ENCODE results near the gene CCDC102B. TPM values are rescaled to one million over a fixed set of nuclear protein-coding genes. Genes with fewer than 3 reads are reported as not detected.

The CCDC102B gene
- total RNA-seq, 1 donor from 2014 or later: 0.54 TPM

DNA sequence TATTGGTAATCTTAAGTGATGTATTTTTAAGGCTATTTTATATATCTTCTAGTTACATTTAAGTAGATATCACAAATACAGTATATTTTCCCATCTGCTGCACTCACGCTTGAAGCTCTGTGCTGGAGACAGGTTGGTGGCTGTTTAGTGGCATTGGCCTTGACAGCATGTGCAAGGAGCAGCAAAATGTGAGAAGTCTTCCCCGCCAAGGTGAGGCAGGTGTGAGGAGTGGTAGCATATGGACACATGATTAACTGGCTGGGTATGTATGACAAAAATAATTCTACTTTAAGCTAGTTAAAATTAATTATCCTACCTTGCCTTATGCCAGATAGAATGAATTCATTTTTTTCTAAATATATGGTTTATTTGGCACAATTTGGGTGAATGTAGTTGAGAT, 117.2 kb downstream of the CCDC102B start:
- TF ChIP-seq, protein P1, sequence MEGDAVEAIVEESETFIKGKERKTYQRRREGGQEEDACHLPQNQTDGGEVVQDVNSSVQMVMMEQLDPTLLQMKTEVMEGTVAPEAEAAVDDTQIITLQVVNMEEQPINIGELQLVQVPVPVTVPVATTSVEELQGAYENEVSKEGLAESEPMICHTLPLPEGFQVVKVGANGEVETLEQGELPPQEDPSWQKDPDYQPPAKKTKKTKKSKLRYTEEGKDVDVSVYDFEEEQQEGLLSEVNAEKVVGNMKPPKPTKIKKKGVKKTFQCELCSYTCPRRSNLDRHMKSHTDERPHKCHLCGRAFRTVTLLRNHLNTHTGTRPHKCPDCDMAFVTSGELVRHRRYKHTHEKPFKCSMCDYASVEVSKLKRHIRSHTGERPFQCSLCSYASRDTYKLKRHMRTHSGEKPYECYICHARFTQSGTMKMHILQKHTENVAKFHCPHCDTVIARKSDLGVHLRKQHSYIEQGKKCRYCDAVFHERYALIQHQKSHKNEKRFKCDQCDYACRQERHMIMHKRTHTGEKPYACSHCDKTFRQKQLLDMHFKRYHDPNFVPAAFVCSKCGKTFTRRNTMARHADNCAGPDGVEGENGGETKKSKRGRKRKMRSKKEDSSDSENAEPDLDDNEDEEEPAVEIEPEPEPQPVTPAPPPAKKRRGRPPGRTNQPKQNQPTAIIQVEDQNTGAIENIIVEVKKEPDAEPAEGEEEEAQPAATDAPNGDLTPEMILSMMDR (IDR thresholded peaks at IDR 0.05; ENCODE audit: insufficient read depth, low read length, poor library complexity, severe bottlenecking): no peak
- DNase-seq (ENCODE audit: low read depth): no peak
- H3K4me3 ChIP-seq (ENCODE audit: low read depth, low read length): no peak overlapping the region
- no peaks in the 10 kb centered on the region for H3K36me3 ChIP-seq (ENCODE audit: control insufficient read depth, insufficient read depth, low read length)
- H3K27me3 ChIP-seq (ENCODE audit: control insufficient read depth, insufficient read depth, low read length): no peaks in the 10 kb centered on the region

DNA sequence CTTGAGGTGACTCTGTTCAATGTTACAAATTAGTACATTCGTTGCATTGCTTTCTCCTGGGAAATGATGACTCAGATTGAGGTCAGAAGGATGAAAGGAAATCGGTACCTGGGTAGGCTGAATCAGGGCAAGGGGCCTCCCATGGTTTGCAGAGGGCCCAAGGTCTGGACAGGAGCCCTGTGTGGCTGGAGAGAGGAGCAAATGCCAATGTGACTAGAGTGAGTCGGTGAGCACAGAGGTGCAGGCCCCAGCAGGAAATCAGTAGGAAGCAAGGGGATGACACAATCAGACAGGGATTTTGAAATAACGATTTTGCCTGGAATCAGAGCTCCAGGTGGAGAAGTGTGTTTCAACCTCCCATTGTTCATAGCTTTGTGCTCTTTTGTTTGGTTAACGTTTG, 118.9 kb downstream of the CCDC102B start:
- Histone ChIP-seq H3K36me3 (ENCODE audit: control insufficient read depth, insufficient read depth, low read length) (no peaks in the 10 kb centered on the region), H3K4me3 (ENCODE audit: low read depth, low read length) (no peak overlapping the region), H3K27me3 (ENCODE audit: control insufficient read depth, insufficient read depth, low read length) (no peaks in the 10 kb centered on the region)
- TF ChIP-seq, protein P1 (IDR thresholded peaks at IDR 0.05; ENCODE audit: insufficient read depth, low read length, poor library complexity, severe bottlenecking): no peak
- DNase-seq (ENCODE audit: low read depth): peak; percentile 9

GRCh38 chr18:68918216-68918615, 120.3 kb downstream of the CCDC102B start:
- no peak for DNase-seq (ENCODE audit: low read depth)
- no peaks in the 10 kb centered on the region for H3K36me3 ChIP-seq (ENCODE audit: control insufficient read depth, insufficient read depth, low read length)
- TF ChIP-seq, protein P1 (IDR thresholded peaks at IDR 0.05; ENCODE audit: insufficient read depth, low read length, poor library complexity, severe bottlenecking): no peak
- no peak overlapping the region for H3K4me3 ChIP-seq (ENCODE audit: low read depth, low read length)
- H3K27me3 ChIP-seq (ENCODE audit: control insufficient read depth, insufficient read depth, low read length): no peaks in the 10 kb centered on the region

GRCh38 chr18:68919900-68920299, 122.0 kb downstream of the CCDC102B start:
- no peak overlapping the region for H3K4me3 ChIP-seq (ENCODE audit: low read depth, low read length)
- H3K36me3 ChIP-seq (ENCODE audit: control insufficient read depth, insufficient read depth, low read length): no peaks in the 10 kb centered on the region
- no peaks in the 10 kb centered on the region for H3K27me3 ChIP-seq (ENCODE audit: control insufficient read depth, insufficient read depth, low read length)
- TF ChIP-seq, protein P1 (IDR thresholded peaks at IDR 0.05; ENCODE audit: insufficient read depth, low read length, poor library complexity, severe bottlenecking): no peak
- no peak for DNase-seq (ENCODE audit: low read depth)

DNA sequence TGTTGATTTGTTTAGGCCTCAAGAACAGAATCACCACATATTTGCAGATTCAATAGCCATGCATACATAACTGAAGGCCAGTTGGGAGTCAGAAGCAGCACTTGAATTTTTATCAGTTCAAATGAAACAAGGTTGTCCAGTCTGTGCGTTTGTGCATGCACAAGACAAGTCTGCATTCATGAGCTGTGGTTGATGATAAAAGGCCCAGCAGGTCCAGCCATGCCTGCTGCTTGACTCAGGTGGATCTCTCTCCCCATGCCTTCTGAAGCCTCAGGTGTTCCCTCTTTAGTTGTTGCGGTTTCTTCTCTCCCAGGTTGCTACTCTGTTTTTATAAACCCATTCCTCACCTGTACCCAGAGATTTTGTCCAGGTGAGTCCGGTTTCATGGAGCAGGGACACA, 124.5 kb downstream of the CCDC102B start:
- H3K4me3 ChIP-seq (ENCODE audit: low read depth, low read length): no peak overlapping the region
- H3K27me3 ChIP-seq (ENCODE audit: control insufficient read depth, insufficient read depth, low read length): no peaks in the 10 kb centered on the region
- TF ChIP-seq, protein P1 (IDR thresholded peaks at IDR 0.05; ENCODE audit: insufficient read depth, low read length, poor library complexity, severe bottlenecking): no peak
- no peaks in the 10 kb centered on the region for H3K36me3 ChIP-seq (ENCODE audit: control insufficient read depth, insufficient read depth, low read length)
- DNase-seq (ENCODE audit: low read depth): no peak

DNA sequence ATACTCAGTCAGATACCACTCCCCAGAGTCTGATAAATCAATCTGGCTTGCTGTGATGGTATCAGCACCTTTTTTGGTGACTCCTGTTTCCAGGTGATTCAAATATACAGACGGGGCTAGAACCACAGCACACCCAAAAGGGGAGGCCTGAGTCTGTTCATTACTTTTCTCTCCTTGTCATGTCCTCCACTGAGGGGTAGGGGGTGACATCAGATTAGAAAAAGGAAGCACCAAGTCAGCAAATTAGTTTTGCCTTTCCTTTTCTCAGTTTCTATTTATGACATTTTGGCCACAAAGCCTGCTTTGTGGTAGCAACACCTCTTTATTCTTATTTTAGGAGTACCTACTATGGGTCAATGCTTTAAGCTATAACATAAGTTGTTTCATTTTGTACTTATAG, 127.4 kb downstream of the CCDC102B start:
- Histone ChIP-seq H3K36me3 (ENCODE audit: control insufficient read depth, insufficient read depth, low read length) (no peaks in the 10 kb centered on the region), H3K27me3 (ENCODE audit: control insufficient read depth, insufficient read depth, low read length) (no peaks in the 10 kb centered on the region), H3K4me3 (ENCODE audit: low read depth, low read length) (no peak overlapping the region)
- DNase-seq (ENCODE audit: low read depth): no peak
- TF ChIP-seq, protein P1 (IDR thresholded peaks at IDR 0.05; ENCODE audit: insufficient read depth, low read length, poor library complexity, severe bottlenecking): peak; percentile 54
